OCI-LY1 (cell line): ENCODE measurements around the gene RNF166.

Experiments
- EZH2 ChIP-seq: fragments of 200-600 bp; sonication (generic), shearing (Covaris generic); IDR thresholded peaks from 2 replicates; pipeline ENCODE4 v1.8.0; 2017; ENCODE audit warnings: borderline replicate concordance, mixed run types, mild to moderate bottlenecking, antibody characterized with exemption, low read length, moderate library complexity, mixed read lengths
- TF ChIP-seq, protein P1 (sequence below): fragments of 200-600 bp; sonication (generic), shearing (Covaris generic); IDR thresholded peaks from 2 replicates; pipeline ENCODE4 v1.5.1; 2017; ENCODE audit warnings: mild to moderate bottlenecking, antibody characterized with exemption, low read length, moderate library complexity, mixed read lengths

- TF ChIP-seq, protein P1, sequence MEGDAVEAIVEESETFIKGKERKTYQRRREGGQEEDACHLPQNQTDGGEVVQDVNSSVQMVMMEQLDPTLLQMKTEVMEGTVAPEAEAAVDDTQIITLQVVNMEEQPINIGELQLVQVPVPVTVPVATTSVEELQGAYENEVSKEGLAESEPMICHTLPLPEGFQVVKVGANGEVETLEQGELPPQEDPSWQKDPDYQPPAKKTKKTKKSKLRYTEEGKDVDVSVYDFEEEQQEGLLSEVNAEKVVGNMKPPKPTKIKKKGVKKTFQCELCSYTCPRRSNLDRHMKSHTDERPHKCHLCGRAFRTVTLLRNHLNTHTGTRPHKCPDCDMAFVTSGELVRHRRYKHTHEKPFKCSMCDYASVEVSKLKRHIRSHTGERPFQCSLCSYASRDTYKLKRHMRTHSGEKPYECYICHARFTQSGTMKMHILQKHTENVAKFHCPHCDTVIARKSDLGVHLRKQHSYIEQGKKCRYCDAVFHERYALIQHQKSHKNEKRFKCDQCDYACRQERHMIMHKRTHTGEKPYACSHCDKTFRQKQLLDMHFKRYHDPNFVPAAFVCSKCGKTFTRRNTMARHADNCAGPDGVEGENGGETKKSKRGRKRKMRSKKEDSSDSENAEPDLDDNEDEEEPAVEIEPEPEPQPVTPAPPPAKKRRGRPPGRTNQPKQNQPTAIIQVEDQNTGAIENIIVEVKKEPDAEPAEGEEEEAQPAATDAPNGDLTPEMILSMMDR = no peak
- no peak for TF ChIP-seq EZH2
Measured at GRCh38 chr16:88726981-88727380, 20.8 kb upstream of the RNF166 start.
